ENCODE results near the gene NDUFAF3.
"Not testable (repeated sequence)": the region's sequence is repeated elsewhere in the genome, so short reads cannot be mapped to it uniquely, and the experiment has no call there.

The NDUFAF3 gene

DNA sequence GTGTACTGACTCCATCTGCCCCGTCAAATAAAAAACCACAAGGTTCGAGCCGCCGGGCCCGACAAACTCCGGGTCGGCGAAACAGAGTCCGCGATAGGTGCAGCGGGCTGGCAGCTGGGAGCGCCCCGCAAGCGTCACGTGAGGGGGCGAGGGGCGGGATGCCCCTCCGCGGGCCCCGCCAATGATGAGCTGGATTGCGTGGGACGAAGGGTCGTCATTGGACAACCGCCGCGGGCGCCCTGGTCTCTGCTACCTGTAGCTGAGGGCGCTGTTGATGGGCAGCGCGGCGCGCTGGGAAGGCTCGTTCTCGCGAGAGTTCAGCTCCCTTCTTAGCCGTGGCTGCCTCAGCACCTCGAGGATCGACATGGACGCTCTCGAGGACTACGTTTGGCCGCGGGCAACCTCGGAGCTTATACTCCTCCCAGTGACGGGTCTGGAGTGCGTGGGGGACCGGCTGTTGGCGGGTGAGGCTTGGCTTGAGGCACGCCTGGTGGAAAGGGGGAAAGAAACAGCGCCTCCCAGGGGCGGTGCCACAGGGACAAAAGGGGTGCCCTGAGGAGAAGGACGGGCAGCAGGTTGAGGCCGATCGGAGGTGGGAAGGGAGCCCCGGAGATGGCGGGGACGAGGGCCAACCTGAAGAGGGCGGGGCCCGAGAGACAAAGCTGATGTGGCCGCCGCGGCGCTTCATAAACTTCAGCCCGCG is 14.7 kb upstream of the NDUFAF3 start, which contains the start of gene WDR6:
Gene WDR6, plus strand, starts transcription at position 324 of the 703 bp plus-strand sequence. Its CDS starts 41 bp downstream, at position 365.
- TF ChIP-seq, protein P1, sequence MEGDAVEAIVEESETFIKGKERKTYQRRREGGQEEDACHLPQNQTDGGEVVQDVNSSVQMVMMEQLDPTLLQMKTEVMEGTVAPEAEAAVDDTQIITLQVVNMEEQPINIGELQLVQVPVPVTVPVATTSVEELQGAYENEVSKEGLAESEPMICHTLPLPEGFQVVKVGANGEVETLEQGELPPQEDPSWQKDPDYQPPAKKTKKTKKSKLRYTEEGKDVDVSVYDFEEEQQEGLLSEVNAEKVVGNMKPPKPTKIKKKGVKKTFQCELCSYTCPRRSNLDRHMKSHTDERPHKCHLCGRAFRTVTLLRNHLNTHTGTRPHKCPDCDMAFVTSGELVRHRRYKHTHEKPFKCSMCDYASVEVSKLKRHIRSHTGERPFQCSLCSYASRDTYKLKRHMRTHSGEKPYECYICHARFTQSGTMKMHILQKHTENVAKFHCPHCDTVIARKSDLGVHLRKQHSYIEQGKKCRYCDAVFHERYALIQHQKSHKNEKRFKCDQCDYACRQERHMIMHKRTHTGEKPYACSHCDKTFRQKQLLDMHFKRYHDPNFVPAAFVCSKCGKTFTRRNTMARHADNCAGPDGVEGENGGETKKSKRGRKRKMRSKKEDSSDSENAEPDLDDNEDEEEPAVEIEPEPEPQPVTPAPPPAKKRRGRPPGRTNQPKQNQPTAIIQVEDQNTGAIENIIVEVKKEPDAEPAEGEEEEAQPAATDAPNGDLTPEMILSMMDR (IDR thresholded peaks at IDR 0.05; ENCODE audit: control insufficient read depth, insufficient read depth, low read depth, low read length, missing control alignments) = peak; percentile 51
- peak; percentile 90 for DNase-seq (ENCODE audit: low read depth)
- peak within 1 kb of the TSS; percentile 87 for H3K4me3 ChIP-seq (ENCODE audit: control insufficient read depth, low read depth, low read length)

DNA sequence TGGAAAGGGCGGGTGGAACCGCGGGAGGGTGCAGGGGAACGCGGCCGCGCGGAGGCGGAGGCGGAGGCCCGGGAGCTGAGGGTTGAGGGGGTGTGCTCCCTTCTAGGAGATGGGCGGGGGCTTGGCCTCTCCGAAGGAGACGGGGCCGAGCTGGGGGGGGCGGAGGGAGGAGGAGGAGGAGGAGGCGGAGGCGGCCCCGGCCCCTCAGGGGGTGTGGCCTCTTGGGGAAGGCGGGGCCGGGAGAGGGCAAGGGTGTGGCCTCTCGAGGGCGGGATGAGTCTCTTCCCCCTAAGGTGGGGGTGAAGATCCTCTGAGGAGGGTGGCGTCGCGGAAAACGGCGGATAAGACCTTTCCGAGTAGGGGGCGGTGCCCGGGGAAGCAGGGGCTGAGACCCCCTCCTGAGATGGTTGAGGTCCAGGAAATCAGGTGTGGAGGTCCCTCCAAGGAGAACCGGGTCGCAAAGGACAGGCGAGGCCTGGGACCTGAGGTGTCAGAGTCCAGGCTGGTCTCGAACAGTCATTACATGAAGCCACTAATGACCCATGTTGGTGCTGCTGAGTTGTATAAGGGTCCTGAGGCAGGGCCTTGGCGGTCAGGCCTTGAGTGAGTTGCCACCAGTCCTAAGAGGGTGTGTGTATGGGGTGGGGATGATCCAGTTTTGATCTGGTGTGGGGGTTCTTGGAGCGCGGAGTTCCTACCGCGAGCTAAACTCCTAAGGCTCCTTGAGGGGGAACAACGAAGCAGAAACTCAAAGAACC is 14.0 kb upstream of the NDUFAF3 start:
- TF ChIP-seq, protein P1 (IDR thresholded peaks at IDR 0.05; ENCODE audit: control insufficient read depth, insufficient read depth, low read depth, low read length, missing control alignments) = no peak
- DNase-seq (ENCODE audit: low read depth) = no peak
- H3K4me3 ChIP-seq (ENCODE audit: control insufficient read depth, low read depth, low read length) = peak overlapping the region; percentile 87

DNA sequence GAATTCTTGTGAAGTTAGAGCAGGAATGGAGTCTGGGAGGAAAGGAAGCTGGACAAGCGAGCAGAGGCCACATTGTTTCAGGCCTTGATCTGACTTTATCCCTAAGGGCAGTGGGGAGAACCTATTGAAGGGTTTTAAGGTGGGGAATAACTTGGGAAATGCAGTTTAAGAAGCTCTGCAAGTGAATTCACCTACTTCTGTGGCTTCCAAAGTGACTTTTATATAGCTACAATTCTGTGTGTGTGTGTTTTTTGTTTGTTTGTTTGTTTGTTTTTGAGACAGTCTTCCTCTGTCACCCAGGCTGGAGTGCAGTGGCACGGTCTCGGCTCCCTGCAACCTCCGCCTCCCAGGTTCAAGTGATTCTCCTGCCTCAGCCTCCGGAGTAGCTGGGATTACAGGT is 13.3 kb upstream of the NDUFAF3 start:
- H3K4me3 ChIP-seq (ENCODE audit: control insufficient read depth, low read depth, low read length) = peak overlapping the region; percentile 87
- not testable (repeated sequence) for DNase-seq (ENCODE audit: low read depth)

DNA sequence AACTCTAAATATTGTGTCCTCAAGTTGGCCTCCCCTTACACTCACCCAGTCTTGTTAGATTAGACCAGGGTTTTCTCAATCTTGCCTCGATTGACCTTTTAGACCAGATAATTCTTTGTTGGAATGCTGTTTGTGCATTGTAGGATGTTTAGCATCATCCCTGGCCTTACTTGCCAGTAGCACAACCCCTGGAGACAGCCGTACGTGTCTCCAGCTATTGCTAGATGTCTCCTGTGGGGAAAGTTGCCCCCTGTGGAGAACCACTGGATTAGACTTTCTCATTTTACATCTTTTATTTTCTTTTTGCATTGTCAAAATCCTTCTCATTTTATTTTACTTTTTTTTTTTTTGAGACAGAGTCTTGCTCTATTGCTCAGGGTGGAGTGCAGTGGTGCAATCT is 12.5 kb upstream of the NDUFAF3 start:
- no peak for DNase-seq (ENCODE audit: low read depth)
- no peak overlapping the region for H3K4me3 ChIP-seq (ENCODE audit: control insufficient read depth, low read depth, low read length)
- TF ChIP-seq, protein P1 (IDR thresholded peaks at IDR 0.05; ENCODE audit: control insufficient read depth, insufficient read depth, low read depth, low read length, missing control alignments) = no peak

DNA sequence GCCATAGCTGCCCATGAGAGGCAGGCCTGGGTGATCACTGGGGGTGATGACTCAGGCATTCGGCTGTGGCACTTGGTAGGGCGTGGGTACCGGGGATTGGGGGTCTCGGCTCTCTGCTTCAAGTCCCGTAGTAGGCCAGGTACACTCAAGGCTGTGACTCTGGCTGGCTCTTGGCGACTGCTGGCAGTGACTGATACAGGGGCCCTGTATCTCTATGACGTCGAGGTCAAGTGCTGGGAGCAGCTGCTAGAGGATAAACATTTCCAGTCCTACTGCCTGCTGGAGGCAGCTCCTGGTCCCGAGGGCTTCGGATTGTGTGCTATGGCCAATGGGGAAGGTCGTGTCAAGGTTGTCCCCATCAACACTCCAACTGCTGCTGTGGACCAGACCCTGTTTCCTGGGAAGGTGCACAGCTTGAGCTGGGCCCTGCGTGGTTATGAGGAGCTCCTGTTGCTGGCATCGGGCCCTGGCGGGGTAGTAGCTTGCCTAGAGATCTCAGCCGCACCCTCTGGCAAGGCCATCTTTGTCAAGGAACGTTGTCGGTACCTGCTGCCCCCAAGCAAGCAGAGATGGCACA is 9.4 kb upstream of the NDUFAF3 start:
- DNase-seq (ENCODE audit: low read depth) = no peak
- TF ChIP-seq, protein P1 (IDR thresholded peaks at IDR 0.05; ENCODE audit: control insufficient read depth, insufficient read depth, low read depth, low read length, missing control alignments) = no peak
- no peak overlapping the region for H3K4me3 ChIP-seq (ENCODE audit: control insufficient read depth, low read depth, low read length)

DNA sequence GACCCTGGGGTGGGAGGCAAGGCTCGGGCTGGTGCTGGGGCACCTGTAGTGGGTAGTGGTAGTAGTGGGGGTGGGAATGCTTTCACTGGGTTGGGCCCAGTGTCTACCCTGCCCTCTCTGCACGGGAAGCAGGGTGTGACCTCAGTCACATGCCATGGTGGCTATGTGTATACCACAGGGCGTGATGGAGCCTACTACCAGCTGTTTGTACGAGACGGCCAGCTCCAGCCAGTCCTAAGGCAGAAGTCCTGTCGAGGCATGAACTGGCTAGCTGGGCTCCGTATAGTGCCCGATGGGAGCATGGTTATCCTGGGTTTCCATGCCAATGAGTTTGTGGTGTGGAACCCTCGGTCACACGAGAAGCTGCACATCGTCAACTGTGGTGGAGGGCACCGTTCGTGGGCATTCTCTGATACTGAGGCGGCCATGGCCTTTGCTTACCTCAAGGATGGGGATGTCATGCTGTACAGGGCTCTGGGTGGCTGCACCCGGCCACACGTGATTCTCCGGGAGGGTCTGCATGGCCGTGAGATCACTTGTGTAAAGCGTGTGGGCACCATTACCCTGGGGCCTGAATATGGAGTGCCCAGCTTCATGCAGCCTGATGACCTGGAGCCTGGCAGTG is 8.7 kb upstream of the NDUFAF3 start:
- no peak for DNase-seq (ENCODE audit: low read depth)
- TF ChIP-seq, protein P1 (IDR thresholded peaks at IDR 0.05; ENCODE audit: control insufficient read depth, insufficient read depth, low read depth, low read length, missing control alignments) = no peak
- H3K4me3 ChIP-seq (ENCODE audit: control insufficient read depth, low read depth, low read length) = no peak overlapping the region

All from AG09309 (cell line).